ENCODE measurements around the gene VTI1A. TPM values are rescaled to one million over a fixed set of nuclear protein-coding genes. Genes with fewer than 3 reads are reported as not detected.

The VTI1A gene
- total RNA-seq, 6 donors from 2014 or later = 29.5 to 247 (median 43.0) TPM

DNA sequence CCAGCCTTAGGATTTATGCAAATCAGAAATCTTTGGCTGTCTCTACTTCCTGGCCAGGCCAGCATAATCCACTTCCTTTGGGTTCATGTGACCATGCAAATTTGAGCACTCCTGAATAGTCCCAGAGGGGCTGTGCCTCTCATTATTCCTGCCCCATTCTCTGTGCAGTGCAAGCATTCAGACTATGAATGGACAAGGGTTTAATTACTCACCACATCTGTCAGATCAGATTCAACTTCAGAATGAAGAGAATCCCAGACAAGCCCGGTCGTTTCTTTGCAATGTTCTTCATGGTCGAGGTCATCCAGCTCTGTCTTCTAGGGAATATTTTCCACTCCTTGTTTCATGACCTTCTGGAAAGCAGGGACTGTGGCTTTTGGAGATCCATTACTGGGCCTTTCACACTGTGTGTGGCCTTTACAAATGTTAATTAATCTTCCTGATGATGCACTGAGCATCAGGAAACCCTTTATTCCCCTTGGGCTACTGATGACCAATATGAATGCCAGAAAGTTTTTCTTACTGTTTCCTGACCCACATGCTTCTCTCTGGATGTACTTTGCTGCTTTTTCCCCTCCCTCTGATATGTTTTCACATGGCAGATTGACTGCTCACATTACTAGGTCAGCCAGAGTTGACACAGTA is 285.4 kb downstream of the VTI1A start:
- H3K27ac ChIP-seq = no peak overlapping the region
- no peak overlapping the region for H3K4me3 ChIP-seq
- WGBS, 2 donors = 71 to 73% methylated on average over 3 of the region's 3 CpGs
- TF ChIP-seq, protein P1, sequence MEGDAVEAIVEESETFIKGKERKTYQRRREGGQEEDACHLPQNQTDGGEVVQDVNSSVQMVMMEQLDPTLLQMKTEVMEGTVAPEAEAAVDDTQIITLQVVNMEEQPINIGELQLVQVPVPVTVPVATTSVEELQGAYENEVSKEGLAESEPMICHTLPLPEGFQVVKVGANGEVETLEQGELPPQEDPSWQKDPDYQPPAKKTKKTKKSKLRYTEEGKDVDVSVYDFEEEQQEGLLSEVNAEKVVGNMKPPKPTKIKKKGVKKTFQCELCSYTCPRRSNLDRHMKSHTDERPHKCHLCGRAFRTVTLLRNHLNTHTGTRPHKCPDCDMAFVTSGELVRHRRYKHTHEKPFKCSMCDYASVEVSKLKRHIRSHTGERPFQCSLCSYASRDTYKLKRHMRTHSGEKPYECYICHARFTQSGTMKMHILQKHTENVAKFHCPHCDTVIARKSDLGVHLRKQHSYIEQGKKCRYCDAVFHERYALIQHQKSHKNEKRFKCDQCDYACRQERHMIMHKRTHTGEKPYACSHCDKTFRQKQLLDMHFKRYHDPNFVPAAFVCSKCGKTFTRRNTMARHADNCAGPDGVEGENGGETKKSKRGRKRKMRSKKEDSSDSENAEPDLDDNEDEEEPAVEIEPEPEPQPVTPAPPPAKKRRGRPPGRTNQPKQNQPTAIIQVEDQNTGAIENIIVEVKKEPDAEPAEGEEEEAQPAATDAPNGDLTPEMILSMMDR (IDR thresholded peaks at IDR 0.05) = no peak
- no peaks in the 10 kb centered on the region for H3K9me3 ChIP-seq
- no peaks in the 10 kb centered on the region for H3K36me3 ChIP-seq
- DNase-seq (no peak), ATAC-seq (ENCODE audit: low FRiP score in 2 of 2) (no peak)
- no peaks in the 10 kb centered on the region for H3K4me1 ChIP-seq
- no peaks in the 10 kb centered on the region for H3K27me3 ChIP-seq

DNA sequence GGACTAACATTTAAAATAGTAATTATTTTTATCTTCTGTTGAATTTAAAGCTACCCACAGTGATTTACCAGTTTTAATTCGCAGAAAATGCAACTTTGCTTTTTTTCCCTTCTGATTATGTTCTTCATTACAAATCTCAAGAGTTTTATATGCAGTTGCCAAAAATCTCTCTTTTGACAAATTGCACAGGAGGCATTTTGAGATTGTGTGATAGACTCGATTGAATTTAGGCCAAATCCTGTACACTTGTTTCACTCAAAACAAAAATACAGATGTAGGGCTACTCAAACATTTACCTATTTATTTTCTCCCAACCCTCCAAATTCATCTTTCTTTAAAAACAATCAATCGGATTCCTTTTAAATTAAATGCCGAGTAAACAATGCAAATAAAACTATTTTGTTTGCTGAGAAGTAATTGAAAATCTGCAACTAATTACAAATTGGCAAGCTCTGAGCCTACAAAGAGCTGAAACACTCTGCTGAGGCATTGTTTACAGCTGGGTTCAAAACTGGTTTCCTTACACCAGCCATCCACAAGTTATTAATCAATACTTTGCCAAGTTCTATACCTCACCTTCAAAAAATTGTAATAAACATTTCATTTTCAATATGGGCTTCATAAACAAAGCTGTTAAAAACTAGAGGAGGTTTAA is 288.2 kb downstream of the VTI1A start:
- TF ChIP-seq POLR2AphosphoS5 (IDR thresholded peaks at IDR 0.05) (no peak), EP300 (IDR thresholded peaks at IDR 0.05) (no peak), POLR2A (IDR thresholded peaks at IDR 0.05) (no peak)
- TF ChIP-seq, protein P1 (IDR thresholded peaks at IDR 0.05) = no peak
- Histone ChIP-seq H3K27ac (no peak overlapping the region), H3K9me3 (no peaks in the 10 kb centered on the region), H3K36me3 (no peaks in the 10 kb centered on the region), H3K4me1 (no peaks in the 10 kb centered on the region), H3K4me3 (no peak overlapping the region), H3K27me3 (no peaks in the 10 kb centered on the region)
- 80 to 85% methylated on average over 4 of the region's 4 CpGs for WGBS, 2 donors
- DNase-seq (no peak), ATAC-seq (ENCODE audit: low FRiP score in 2 of 2) (no peak)

DNA sequence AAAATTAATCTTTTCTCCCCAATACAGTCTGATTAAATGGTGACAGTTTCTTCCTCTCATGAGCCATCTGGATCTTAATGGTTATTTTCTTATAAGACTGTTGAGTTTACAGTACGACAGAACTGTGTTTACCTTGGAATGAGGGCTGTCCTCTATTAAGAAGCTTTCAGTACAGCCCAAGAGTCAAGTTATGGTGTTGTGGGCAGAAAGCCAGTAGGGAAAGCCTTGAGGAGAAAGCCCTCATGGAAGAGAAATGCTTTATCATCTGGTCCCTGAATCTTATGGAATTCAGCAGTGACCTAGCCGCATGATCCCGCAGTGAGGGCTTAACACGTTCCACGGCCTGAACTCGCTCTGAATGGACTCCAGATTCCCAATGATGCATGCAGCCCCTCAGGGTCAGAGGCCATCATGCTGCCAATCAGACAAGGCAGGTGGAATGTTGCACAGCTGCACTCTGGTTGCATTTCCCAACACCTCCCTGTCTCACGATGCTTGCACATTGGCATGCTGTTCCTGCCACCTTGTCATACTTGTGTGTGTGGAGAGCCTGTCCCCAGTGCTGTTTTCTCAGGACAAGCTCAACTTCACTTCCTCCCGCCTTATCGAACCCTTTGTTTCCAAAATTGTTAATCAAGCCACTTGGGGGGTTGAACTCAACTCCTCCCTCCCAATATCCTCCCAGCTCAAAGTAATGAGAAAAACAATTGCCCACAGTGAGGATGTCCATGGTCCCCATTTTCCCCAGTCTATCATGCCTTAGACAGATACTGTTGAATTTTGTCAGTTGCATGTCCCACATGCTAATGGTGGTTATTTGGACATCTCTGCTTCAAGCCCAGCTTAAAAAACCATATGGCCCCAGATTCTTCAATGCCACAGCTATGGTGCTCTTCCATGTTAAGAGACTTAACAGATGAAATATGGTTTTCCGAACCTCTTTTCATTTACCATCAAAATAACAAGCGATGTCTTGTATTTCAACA is 291.9 kb downstream of the VTI1A start:
- no peak for DNase-seq
- TF ChIP-seq, protein P1 (IDR thresholded peaks at IDR 0.05) = no peak
- TF ChIP-seq EP300 (IDR thresholded peaks at IDR 0.05) = no peak
- no peak for TF ChIP-seq POLR2A (IDR thresholded peaks at IDR 0.05)
- no peak for TF ChIP-seq POLR2AphosphoS5 (IDR thresholded peaks at IDR 0.05)
- no peaks in the 10 kb centered on the region for H3K36me3 ChIP-seq
- no peak for ATAC-seq (ENCODE audit: low FRiP score in 2 of 2)
- peaks cover 0 to 13% (median 9%) of the 10 kb centered on the region in 4 donors for H3K4me1 ChIP-seq
- no peaks in the 10 kb centered on the region for H3K9me3 ChIP-seq
- WGBS, 2 donors = 86 to 92% methylated on average over 11 of the region's 11 CpGs
- H3K4me3 ChIP-seq = no peak overlapping the region
- no peaks in the 10 kb centered on the region for H3K27me3 ChIP-seq
- no peak overlapping the region for H3K27ac ChIP-seq

DNA sequence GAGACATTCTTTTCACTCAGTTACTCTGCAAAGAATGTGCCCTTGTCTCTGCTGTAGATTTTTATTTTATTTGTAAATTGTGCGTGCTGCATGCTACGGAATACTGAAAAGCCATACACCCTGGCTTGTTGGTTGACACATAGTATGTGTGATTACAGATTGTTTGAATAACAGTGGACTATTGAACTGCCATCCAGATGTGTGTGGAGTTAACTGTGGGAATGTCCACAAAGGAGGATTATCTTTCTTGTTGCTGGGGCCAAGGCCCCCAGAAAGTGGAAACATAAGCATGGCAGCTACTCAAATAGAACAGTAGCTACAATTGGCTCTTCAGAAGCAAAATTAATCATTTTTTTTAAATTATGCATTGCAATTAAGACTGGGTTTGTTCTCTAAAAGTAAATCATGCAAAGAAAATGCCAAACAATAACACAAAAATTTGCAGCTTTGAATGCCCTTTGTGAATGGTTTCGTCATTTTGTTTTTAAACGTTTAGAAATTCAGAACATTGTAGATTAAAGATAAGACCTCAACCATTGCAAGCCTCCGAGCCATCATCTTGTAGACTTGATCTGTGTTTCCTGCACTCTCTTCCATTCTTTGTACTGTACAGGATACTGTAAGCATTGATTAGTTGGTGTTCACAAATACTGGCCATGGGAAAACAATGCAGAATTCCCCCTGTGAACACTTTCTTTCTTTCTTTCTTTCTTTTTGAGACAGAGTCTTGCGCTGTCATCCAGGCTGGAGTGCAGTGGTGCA is 292.8 kb downstream of the VTI1A start:
- no peaks in the 10 kb centered on the region for H3K36me3 ChIP-seq
- no peak overlapping the region for H3K27ac ChIP-seq
- DNase-seq (no peak), ATAC-seq (ENCODE audit: low FRiP score in 2 of 2) (no peak)
- peaks cover 0 to 13% (median 9%) of the 10 kb centered on the region in 4 donors for H3K4me1 ChIP-seq
- no peaks in the 10 kb centered on the region for H3K27me3 ChIP-seq
- WGBS, 2 donors = 82 to 88% methylated on average over 5 of the region's 6 CpGs
- H3K9me3 ChIP-seq = no peaks in the 10 kb centered on the region
- H3K4me3 ChIP-seq = no peak overlapping the region
- TF ChIP-seq POLR2A (IDR thresholded peaks at IDR 0.05) (no peak), EP300 (IDR thresholded peaks at IDR 0.05) (no peak), POLR2AphosphoS5 (IDR thresholded peaks at IDR 0.05) (no peak)
- TF ChIP-seq, protein P1 (IDR thresholded peaks at IDR 0.05) = no peak

All from upper lobe of left lung (tissue), 6 donors.